K562 (cell line): ENCODE measurements around the gene TP53I13. TPM values are rescaled to one million over a fixed set of nuclear protein-coding genes. Genes with fewer than 3 reads are reported as not detected.
A peak's percentile ranks its signal among the peaks of the same experiment; 100 is the strongest.

Experiments used
- ATAC-seq: fragments of 200-7000 bp; cut with Tn5 transposase; 3 replicates; pipeline ENCODE4 v1.9.1; 2020; ENCODE audit warnings: moderate library complexity
- BruUV-seq: library from RNA; stranded (reverse); fragments of 400-500 nt; replicated peaks from 2 replicates; lab custom pipeline; 2021; lab: Mats Ljungman, UMichigan
- CTCF ChIA-PET: fragments of 300-600 bp; formaldehyde crosslinking; extraction: SDS; loops from one replicate; lab custom pipeline; 2021; ENCODE audit warnings: low intra/inter-chr PET ratio; lab: Yijun Ruan, JAX
- POLR2A ChIA-PET: fragments of 300-600, 350-650 bp; sonication (Branson Sonifier 250); formaldehyde crosslinking; extraction: SDS; loops from one replicate; lab custom pipeline; 2021; ENCODE audit warnings: antibody characterized with exemption, inconsistent platforms; lab: Yijun Ruan, JAX
- DNase-seq, 4 experiments: peaks; one replicate each; pipeline versions ENCODE4 v3.0.0 to v3.0.0-alpha.2; 2011 to 2018; ENCODE audit warnings: low spot score in 3 of 4, mixed read lengths in 3 of 4; ENCODE audit errors: extremely low read depth in 1 of 4
- FAIRE-seq: peaks from 2 replicates; lab custom pipeline; 2011; peaks lifted over from hg19 to GRCh38; lab: Jason Lieb, UNC
- H2AFZ ChIP-seq: 2 replicates; pipeline ENCODE4 v1.6.0; 2011; ENCODE audit warnings: low read depth, low read length, control low read depth, inconsistent platforms
- H3K27ac ChIP-seq: fragments of 200-600 bp; 3 replicates; pipeline ENCODE4 v1.8.0; 2011; ENCODE audit warnings: low read depth, mild to moderate bottlenecking, control low read depth, inconsistent platforms, low read length, moderate library complexity, mixed read lengths; ENCODE audit errors: extremely low read depth
- H3K27me3 ChIP-seq, 2 experiments: fragments of 300-600 bp in 1 of 2; 2 replicates in 1 of 2; 3 replicates in 1 of 2; pipeline versions ENCODE4 v1.6.0 to v1.8.0; 2011; ENCODE audit warnings: inconsistent platforms in 2 of 2, low read length in 2 of 2, mild to moderate bottlenecking in 1 of 2, mixed read lengths in 1 of 2, moderate library complexity in 1 of 2; ENCODE audit not compliant: control insufficient read depth in 2 of 2, insufficient read depth in 2 of 2
- H3K36me3 ChIP-seq: fragments of 300-600 bp; 3 replicates; pipeline ENCODE4 v1.8.0; 2011; ENCODE audit warnings: mild to moderate bottlenecking, low read length, inconsistent platforms; ENCODE audit not compliant: control insufficient read depth, insufficient read depth
- H3K4me1 ChIP-seq, 2 experiments: fragments of 200-600 bp in 1 of 2; replicated peaks in 1 of 2; 2 replicates in 1 of 2; 3 replicates in 1 of 2; pipeline versions ENCODE4 v1.5.1 to v1.8.0; 2011; ENCODE audit warnings: inconsistent platforms in 2 of 2, low read length in 2 of 2, mild to moderate bottlenecking in 1 of 2, mixed read lengths in 1 of 2, moderate library complexity in 1 of 2; ENCODE audit not compliant: control insufficient read depth in 2 of 2, insufficient read depth in 2 of 2
- H3K4me2 ChIP-seq: 2 replicates; pipeline ENCODE4 v1.6.1; 2011; ENCODE audit warnings: low read length, control low read depth, inconsistent platforms, mixed read lengths; ENCODE audit not compliant: insufficient read depth
- H3K4me3 ChIP-seq: fragments of 200-600 bp; sonication (generic), shearing (Covaris generic); 2 replicates; pipeline ENCODE4 v1.5.1; 2016; ENCODE audit warnings: control low read depth, inconsistent platforms
- H3K79me2 ChIP-seq: fragments of 200-600 bp; 3 replicates; pipeline ENCODE4 v1.8.0; 2011; ENCODE audit warnings: low read length, inconsistent platforms; ENCODE audit not compliant: control insufficient read depth, insufficient read depth
- H3K9ac ChIP-seq, 2 experiments: 2 replicates each; pipeline versions ENCODE4 v1.6.0 to v1.6.1; 2011; ENCODE audit warnings: low read depth in 2 of 2, low read length in 2 of 2, control low read depth in 1 of 2, inconsistent platforms in 1 of 2, mild to moderate bottlenecking in 1 of 2, mixed read lengths in 1 of 2; ENCODE audit not compliant: insufficient read depth in 1 of 2
- H3K9me1 ChIP-seq: one replicate; pipeline ENCODE4 v1.6.0; 2011; ENCODE audit warnings: inconsistent platforms, mild to moderate bottlenecking, low read length, moderate library complexity; ENCODE audit not compliant: control insufficient read depth, insufficient read depth
- H3K9me3 ChIP-seq: replicated peaks from 2 replicates; pipeline ENCODE4 v1.5.1; 2011; ENCODE audit warnings: low read depth, low read length, inconsistent platforms; ENCODE audit not compliant: control insufficient read depth, insufficient read depth
- H4K20me1 ChIP-seq: replicated peaks from 2 replicates; pipeline ENCODE4 v1.6.1; 2011; ENCODE audit warnings: low read length, inconsistent platforms, mixed read lengths; ENCODE audit not compliant: control insufficient read depth, insufficient read depth
- BCL6 ChIP-seq: fragments of 250-450 bp; sonication (Bioruptor Pico); IDR thresholded peaks from 2 replicates; pipeline ENCODE4 v1.4.0; 2020
- C11orf30 ChIP-seq: fragments of 450-650 bp; IDR thresholded peaks from 2 replicates; pipeline ENCODE4 v1.6.1; 2016; ENCODE audit warnings: low read depth, mild to moderate bottlenecking
- MAFG ChIP-seq: fragments of 450-650 bp; conservative IDR thresholded peaks from 2 replicates; pipeline ENCODE4 v1.6.1; 2016; ENCODE audit warnings: missing genetic modification characterization, missing compliant biosample characterization
- NRF1 ChIP-seq, 2 experiments: fragments of 450-650 bp; IDR thresholded peaks in 1 of 2; conservative IDR thresholded peaks in 1 of 2; 2 replicates each; pipeline ENCODE4 v1.6.1; 2014; ENCODE audit warnings: mild to moderate bottlenecking in 2 of 2
- PRMT5 ChIP-seq: sonication (generic); formaldehyde crosslinking; IDR thresholded peaks from 2 replicates; pipeline ENCODE4 v1.5.0; 2020; ENCODE audit warnings: missing genetic modification reagents
- RHOXF2B ChIP-seq: fragments of 250-450 bp; sonication (Bioruptor Pico); conservative IDR thresholded peaks from 2 replicates; pipeline ENCODE4 v1.5.1; 2021
- ZNF316 ChIP-seq: fragments of 450-650 bp; IDR thresholded peaks from 2 replicates; pipeline ENCODE4 v1.6.1; 2016
- ZNF668 ChIP-seq: fragments of 250-450 bp; sonication (Bioruptor Pico); IDR thresholded peaks from 2 replicates; pipeline ENCODE4 v1.8.0; 2022; ENCODE audit warnings: mild to moderate bottlenecking, inconsistent platforms
- ZSCAN32 ChIP-seq: fragments of 450-650 bp; formaldehyde crosslinking; IDR thresholded peaks from 2 replicates; pipeline ENCODE4 v1.4.0; 2020; ENCODE audit warnings: mild to moderate bottlenecking, moderate library complexity
- WGBS: fragments of 100-300 bp; shearing (Covaris generic); methylation state at CpG from one replicate; pipeline ENCODE4 v1.1.6; 2016; ENCODE audit warnings: low coverage, mixed read lengths; ENCODE audit not compliant: insufficient coverage; ENCODE audit errors: missing lambda C conversion rate; 5-methylcytosine and 5-hydroxymethylcytosine counted together
- in situ Hi-C: fragments of 300-500 bp; cut with MboI; formaldehyde crosslinking; loops from 4 replicates; pipeline ENCODE4 v1.15.0; 2018; ENCODE audit warnings: inconsistent platforms, mixed read lengths
- intact Hi-C: fragments of 100-400 bp; cut with micrococcal nuclease; formaldehyde crosslinking; loops from 2 replicates; pipeline ENCODE4 v1.14.2; 2022
- polyA plus RNA-seq, 8 experiments: library from polyadenylated mRNA; depleted of rRNA in 4 of 8; stranded (reverse) in 5 of 8; unstranded in 3 of 8; fragments of >200 nt; fragmentation: Nextera tagmentation in 2 of 8; fragmentation: Illumina TruSeq in 1 of 8; extraction: Ambion mirVana in 2 of 8; extraction: Trizol in 1 of 8; gene quantifications; 2 replicates each; pipeline versions ENCODE4 v1.2.1 to v1.2.3, GENCODE V29; 2011 to 2014; ENCODE audit warnings: inconsistent platforms in 1 of 8, missing spikeins in 1 of 8
- total RNA-seq, 7 experiments: library from RNA; depleted of rRNA in 6 of 7; stranded (reverse); fragments of >200 nt in 6 of 7; fragmentation: Illumina TruSeq in 2 of 7; extraction: Trizol in 2 of 7; gene quantifications; 2 replicates each; pipeline versions ENCODE4 v1.2.1 to v1.2.3, GENCODE V29; 2011 to 2021; ENCODE audit warnings: low replicate concordance in 1 of 7
- TF ChIP-seq, protein P1 (sequence below): fragments of 450-650 bp; formaldehyde crosslinking; IDR thresholded peaks from 2 replicates; pipeline ENCODE4 v1.4.0; 2022; ENCODE audit warnings: mild to moderate bottlenecking, moderate library complexity

The TP53I13 gene
- total and polyA plus RNA-seq, 9 of the 15 experiments (the other 6 are each of a cell fraction or from before 2014, with no cell fraction given): 0.08 to 28.3 (median 9.1) TPM

DNA sequence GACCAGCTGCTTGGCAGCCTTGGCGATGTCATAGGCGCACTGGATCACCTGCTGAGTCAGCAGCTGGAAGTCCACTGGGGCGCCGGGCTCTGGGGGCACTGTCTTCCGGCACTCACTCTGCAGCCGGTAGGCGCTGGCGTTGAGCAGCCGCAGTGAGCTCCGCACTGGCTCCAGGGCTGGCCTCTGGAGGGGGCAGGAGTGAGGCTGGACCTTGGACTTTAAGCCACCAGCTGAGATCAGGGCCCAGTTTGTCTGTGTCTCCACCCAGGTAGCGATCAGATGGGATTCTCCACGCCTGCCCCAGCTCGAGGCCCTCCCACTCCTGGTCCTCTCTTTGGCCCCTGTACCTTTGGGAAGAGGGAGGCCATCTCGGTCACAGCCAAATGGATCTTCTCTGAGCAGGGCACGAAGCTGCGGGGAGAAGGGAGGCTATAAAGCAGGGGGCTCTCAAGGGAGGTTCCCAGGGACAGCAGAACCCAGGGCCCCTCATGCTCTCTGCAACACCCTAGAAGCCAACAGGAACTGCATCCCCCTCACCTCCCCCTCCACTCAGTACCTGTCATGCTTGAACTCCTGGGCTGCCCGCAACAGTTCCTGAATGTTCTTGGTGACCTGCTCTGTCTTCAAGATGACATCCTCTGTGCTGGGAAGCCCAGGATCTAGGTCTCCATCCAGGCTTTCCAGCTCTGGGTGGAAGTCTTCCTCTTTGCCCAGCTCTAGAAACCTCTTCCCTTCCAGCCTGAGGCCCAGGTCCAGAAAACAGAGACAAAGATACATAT lies 6.4 kb downstream of the TP53I13 start:
- DNase-seq: no peak
- intact Hi-C loops: no loop called here
- CTCF ChIA-PET: no interaction called here
- Histone ChIP-seq H3K9me3 (no peaks in the 10 kb centered on the region), H3K9ac (no peak overlapping the region), H3K4me3 (no peak overlapping the region), H3K36me3 (peaks cover 54% of the 10 kb centered on the region; the same call in 2 of the 3 replicates), H3K4me1 (peaks cover 0 to 50% of the 10 kb centered on the region in 2 experiments; a peak in 2 of 5 replicates), H2AFZ (no peak overlapping the region), H4K20me1 (no peaks in the 10 kb centered on the region), H3K27me3 (no peaks in the 10 kb centered on the region), H3K9me1 (peaks cover 3% of the 10 kb centered on the region), H3K27ac (no peak overlapping the region)
- no peak for FAIRE-seq
- ATAC-seq: no peak
- 90% methylated on average over 16 of the region's 17 CpGs for WGBS
- TF ChIP-seq BCL6 (CRISPR knock-in tag) (no peak), MAFG (tag) (peak; percentile 20; the same call in 1 of the 2 replicates), ZNF316 (0 out of 2 replicates have a peak, but pooled peaks have one; percentile 48), PRMT5 (CRISPR knock-in tag) (no peak), NRF1 (conservative IDR thresholded peaks at IDR 0.05 in 1 of 2, IDR thresholded peaks at IDR 0.05 in 1 of 2) (no peak), ZSCAN32 (CRISPR knock-in tag) (no peak), RHOXF2B (CRISPR knock-in tag) (no peak), C11orf30 (peak; percentile 44; the same call in 1 of the 2 replicates), ZNF668 (CRISPR knock-in tag) (no peak)
- TF ChIP-seq, protein P1, sequence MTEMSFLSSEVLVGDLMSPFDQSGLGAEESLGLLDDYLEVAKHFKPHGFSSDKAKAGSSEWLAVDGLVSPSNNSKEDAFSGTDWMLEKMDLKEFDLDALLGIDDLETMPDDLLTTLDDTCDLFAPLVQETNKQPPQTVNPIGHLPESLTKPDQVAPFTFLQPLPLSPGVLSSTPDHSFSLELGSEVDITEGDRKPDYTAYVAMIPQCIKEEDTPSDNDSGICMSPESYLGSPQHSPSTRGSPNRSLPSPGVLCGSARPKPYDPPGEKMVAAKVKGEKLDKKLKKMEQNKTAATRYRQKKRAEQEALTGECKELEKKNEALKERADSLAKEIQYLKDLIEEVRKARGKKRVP (CRISPR knock-in tag): no peak
- TF ChIP-seq, all 486 proteins: peak for 3
- no peak overlapping the region for H3K4me2 ChIP-seq
- POLR2A ChIA-PET: interaction anchor here (0.6 to 3.6 kb wide), 5 partner anchors 11 to 281 kb away, joined by 3 to 25 read pairs (median 4); partner anchors contain the start of gene NUFIP2
- BruUV-seq: no TSS peak
- in situ Hi-C loops: no loop called here
- no peaks in the 10 kb centered on the region for H3K79me2 ChIP-seq
